Smooth muscle cell of the brain vasculature (primary cell): ENCODE data around the gene KHSRP.
"Not testable (repeated sequence)": the region's sequence is repeated elsewhere in the genome, so short reads cannot be mapped to it uniquely, and the experiment has no call there.

Source experiments
- DNase-seq: peaks from one replicate; pipeline ENCODE4 v3.0.0-alpha.2; 2012; ENCODE audit warnings: low read depth, low spot score

Gene KHSRP

DNA sequence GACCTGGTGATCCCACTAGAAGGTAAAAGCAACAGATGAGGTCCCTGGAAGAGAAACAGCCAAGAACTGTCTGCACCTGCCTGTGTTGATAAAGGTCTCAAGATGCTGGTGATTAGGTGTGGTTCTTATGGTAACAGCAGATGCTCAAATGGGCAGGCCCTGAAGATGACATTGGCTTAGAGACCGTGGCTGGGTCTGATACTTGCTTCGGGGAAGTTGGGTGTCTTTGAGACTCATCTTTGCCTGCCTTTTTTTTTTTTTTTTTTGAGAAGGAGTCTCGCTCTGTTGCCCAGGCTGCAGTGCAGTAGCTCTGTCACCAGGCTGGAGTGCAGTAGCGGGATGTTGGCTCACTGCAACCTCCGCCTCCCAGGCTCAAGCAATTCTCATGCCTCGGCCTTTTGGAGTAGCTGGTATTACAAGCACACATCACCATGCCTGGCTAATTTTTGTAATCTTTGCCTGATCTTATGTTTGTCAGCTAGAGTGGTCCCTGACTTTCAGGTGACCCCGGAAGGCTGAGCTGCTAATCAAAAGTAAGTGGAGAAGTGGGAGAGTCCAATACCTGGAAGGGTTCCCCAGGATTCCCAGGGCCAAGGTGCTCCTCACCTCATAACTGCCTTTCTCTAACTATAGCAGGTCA is 27.1 kb upstream of the KHSRP start:
- no peak for DNase-seq

DNA sequence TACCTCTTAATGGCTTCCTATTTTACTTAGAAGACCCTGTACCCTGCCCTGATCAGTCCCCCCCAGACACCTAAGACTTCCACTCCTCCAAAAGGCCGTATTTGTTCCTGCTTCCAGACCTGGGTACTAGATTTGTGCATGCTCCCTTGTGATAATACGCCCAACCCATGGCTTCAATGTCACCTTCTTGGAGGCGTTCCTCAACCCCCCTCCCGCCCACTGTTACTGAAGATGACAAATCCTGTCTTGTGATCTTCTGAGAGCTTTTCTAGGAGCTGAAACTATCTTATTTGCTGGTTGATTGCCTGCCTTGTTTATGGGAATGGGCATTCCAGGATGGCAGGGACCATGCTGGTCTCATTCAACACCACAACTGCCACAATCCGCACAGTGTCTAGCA is 25.6 kb upstream of the KHSRP start:
- no peak for DNase-seq

DNA sequence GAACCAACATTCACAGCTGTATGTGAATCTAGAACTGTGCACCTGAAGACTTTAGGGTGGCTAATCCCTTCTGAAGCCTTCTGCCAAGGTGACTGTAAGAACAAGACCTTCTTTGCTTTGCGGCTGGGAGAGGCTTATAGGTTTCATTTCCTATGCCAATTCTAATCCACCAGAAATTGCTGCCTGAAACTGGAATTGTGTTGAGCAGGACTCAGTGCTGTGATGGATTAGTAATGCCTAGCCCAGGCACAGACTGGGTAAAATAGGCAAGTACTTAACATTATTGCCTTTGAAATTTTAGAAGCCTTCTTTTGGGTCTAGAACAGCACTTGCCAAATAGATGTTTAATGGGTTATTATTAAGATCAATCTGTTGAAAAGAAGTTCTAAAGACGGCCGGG is 23.4 kb upstream of the KHSRP start:
- no peak for DNase-seq

DNA sequence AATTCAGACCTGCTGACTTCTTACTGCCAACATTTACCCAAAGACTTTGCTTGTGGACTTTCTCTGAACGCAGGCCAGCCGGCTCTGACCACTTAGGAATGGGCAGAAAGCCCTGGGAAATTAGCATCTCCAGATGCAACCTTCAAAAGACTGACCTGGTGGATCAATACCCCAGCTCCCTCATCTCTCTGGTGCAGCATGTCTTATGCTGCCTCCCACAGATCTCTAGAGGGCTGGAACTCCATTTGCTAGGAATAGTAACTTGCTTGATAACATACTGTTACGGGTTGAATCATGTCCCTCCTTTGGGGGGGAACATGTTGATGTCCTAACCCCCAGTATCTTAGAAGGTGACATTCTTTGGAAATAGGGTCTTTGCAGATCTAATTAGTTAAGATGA is 21.8 kb upstream of the KHSRP start:
- DNase-seq, result no peak

DNA sequence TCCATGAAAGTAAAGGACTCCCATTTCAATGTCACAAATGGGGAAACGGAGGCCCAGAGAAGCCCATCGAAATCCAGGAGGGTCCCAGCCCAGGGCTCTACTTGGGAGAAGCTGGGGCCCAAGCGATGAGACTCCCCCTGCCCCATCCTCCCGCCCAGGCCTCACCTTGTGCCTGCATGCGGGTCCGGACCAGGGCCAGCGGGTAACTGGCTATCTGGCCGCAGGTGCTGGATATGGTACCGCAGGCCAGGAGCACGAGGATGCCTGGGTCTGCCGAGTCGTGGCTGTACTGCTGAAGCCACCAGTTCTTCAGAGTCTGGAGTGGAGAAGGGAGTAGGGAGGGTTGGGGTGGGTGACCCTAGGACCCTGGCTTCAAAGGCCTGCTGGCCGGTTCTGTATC is 19.4 kb upstream of the KHSRP start:
- DNase-seq, result no peak

DNA sequence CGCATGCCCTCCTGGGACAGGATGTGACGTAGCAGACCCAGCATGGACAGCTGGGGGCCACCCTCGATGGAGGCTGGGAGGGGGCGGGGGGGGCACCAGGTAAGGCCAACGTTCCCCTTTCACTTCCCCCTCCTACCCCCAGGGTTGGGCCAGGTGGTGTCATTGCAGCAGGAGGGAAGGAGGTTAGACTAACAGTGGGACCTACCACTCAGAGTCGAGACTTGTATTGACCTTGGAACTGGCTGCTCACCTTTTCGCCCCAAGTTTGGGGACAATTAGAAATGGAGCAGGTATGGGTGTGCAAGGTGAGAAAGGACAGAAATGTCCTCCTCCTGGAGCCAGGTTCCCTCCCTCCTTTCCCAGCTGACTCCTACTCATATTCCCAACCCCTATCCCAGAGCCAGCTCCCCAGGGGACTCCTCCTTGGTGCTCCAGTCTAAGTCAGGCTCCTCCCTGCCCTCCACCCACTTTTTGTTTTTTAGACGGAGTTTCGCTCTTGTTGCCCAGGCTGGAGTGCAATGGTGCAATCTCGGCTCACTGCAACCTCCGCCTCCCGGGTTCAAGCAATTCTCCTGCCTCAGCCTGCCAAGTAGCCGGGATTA is 17.6 kb upstream of the KHSRP start:
- DNase-seq, result no peak

DNA sequence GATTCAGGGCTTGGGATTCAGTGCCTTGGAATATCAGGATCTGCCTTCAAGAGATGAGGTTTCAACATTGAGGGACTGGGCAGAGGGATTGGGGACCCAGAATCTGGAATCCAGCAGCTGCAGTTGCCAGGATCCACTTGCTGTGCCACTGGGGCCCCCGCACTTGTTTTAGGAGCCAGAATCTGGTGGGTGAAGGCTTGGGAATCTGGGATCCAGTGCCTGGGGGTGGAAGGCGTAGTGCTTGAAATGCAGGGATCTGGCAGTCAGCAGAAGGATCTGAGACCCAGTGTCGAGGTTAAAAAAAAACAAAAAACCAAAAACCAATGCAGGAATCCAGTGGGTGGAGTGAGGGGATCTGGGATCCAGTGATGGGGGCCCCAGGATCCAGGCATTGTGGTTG is 16.3 kb upstream of the KHSRP start:
- DNase-seq, result no peak

DNA sequence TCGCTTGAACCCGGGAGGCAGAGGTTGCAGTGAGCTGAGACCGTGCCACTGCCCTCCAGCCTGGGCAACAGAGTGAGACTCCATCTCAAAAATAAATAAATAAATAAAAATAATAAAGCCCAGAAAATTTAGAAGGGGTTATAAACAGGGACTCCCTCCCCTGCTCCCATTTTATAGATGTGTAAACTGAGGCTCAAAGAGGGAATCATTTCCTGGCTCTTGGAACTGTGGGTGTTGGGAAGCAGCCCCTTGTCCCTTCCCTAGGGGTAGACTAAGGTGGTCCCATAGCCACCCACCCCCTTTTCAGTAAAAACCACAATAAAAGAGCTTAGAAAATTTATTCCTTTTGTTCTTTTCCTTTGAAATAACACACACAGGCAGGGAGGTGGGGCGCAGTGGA is 15.1 kb upstream of the KHSRP start:
- no peak for DNase-seq

DNA sequence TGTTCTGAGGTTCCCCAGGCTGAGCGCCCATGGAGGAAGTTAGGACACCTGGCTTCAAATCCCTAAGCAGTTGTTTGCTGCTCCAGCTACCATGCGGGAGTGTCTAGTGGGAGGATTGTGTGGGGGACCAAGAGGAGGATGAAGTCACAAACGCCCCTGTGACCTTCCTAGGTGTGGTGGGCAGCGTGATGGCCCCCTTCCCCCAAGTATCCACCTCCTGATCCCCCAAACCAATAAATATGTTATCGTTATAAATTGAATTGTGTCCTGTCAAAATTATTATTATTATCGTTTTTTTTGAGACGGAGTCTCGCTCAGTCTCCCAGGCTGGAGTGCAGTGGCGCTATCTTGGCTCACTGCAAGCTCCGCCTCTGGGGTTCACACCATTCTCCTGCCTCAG is 9.1 kb upstream of the KHSRP start, which contains the start of gene SLC25A41:
Gene SLC25A41, minus strand, starts transcription at position 101 of the 400 bp plus-strand sequence. Its CDS starts 70 bp downstream, at position 31.
- no peak for DNase-seq

DNA sequence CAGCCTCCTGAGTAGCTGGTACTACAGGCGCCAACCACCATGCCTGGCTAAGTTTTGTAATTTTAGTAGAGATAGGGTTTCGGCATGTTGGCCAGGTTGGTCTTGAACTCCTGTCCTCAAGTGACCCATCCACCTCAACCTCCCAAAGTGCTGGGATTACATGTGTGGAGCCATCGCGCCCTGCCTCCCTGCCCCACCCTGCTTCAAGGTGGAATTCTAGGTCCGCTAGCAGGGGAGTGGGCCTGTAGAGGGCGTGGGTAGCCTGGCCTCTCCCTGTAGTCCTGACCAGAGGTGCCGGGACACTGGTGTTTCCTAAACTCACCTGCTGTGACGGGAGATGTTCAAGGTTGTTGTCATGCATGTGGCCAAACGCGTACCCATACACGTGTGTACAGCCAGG is 8.6 kb upstream of the KHSRP start:
- DNase-seq, result no peak

DNA sequence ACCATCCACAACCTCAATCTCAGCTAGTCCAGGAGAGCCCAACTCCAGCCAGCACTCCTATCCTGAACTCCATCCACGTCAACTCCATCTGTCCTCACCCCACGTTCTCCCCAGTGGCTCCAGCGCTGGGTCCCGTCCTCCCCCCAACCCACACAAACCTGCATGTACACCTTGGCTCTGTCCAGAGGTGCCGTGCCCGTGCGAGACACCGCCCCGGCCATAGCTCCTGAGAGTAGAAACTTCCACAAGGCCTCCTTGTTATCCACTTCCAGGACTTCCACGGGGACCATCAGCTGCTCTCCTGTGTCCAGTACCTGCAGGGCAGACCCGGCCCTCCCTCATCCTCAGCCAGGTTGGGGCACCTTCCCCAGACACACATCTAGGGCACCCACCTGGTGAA is 7.3 kb upstream of the KHSRP start:
- DNase-seq, result no peak

DNA sequence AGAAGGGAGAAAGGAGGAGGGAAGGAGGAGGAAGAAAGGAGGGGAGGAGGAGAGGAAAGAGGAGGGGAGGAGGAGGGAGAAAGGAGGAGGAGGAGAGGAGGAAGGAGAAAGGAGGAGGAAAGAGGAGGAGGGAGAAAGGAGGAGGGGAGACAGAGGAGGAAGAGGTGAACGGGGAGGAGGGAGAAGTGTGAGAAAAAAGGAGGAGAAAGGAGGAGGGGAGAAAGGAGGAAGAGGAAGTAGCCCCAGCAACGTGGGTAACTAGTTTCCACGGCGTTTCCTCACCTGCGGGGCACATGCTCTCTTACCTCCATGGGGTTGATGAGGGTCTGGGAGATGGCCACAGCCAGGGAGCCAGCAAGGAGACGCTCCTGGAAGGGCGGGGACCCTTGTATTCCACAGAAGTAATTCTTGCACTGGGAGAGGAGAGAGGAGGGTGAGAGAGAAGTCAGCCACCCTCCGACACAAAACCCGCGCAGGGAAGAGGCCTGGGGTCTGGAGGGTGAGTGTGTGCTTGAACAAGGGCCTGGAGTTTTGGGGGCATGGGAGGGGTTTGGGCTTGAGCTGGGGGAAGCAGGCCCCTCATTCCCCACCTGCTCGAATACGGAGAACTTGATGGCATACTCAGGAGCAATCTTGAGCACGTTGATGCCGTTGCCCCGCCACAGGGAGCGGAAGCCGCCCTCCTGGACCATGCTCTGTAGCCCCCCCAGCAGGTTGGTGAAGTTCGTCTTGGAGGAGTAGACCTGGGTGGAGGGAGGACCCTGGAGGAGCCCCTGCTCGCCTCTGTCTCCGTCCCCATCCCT is 5.0 kb upstream of the KHSRP start:
- no peak for DNase-seq

DNA sequence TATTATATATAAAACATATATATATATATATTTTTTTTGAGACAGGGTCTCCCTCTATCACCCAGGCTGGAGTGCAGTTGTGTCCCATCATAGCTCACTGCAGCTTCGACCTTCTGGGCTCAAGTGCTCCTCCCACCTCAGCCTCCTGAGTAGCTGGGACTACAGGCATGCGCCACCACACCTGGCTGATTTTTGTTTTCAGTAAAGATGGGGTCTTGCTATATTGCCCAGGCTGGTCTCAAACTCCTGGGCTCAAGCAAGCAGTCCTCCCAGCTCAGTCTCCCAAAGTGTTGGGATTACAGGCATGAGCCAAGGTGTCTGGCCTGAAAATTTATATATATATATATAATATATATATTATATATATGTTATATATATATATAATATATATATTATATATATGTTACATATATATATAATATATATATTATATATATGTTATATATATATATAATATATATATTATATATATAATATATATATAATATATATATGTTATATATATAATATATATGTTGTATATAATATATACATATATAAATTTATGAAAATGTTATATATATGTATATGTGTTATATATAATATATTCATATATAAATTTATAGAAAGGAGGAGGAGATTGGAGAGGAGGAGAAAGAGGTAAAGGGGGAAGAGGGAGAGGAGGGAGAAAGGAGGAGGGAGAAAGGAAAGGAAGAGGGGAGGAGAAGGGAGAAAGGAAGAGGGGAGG is 4.2 kb upstream of the KHSRP start:
- DNase-seq, result not testable (repeated sequence)

DNA sequence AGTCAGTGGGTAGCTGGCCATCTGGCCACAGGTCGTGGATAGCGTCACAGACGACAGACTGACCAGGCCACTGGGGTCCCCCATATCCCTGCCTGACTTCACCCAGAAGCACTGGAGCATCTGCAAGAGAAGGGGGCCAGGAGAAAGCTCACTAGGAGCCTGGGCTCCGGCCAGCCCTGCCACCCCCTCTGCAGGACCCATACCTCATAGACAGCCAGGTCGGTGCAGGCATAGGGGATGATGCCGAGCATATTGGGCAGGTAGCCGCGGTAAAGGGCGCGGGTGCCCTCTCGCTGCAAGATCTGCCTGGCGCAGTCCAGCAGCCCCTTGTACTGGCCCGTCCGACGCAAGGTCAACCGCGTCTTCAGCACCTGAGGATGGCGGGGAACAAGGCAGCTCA is 2.5 kb upstream of the KHSRP start:
- no peak for DNase-seq

DNA sequence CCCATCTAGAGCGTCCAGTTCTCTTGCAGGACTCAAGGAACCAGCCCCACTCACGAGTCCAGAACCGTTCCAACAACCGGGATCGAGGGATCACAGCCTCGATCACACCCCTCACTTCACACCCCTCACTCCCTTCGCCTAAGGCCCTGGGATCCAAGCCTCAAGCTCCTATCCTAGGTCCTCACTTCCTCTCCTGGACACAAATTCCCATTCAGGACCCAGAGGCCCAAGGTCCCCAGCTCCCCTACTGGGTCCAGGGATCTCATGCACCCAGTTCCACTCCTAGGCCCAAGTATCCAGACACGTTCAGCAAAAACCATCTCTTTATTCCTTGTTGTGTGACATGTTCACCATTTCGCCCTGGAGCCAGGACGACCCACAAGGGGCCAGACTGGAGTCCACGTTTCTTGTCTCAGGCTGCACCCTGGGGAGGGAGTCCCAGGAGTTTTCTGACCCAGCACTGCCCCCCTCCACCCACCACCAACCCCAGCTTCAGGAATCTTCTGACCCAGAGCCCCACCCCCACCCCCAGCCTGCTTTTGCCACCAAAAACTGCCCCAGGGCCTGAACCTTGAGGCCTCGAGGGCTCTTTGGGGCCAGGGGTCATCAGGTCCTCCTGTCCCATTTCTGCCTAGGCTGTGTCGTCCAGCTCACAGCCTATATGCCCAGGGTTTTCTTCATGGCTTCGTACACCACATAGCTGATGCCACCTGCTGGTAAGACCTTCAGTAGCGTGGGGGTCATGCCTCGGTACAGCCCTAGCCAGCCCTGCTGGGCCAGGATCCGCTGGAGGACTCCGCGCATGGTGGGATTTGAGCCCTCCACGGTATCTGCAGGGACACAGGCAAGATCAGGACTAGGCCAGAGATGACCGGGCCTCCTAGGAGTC is 1.4 kb upstream of the KHSRP start:
- no peak for DNase-seq

DNA sequence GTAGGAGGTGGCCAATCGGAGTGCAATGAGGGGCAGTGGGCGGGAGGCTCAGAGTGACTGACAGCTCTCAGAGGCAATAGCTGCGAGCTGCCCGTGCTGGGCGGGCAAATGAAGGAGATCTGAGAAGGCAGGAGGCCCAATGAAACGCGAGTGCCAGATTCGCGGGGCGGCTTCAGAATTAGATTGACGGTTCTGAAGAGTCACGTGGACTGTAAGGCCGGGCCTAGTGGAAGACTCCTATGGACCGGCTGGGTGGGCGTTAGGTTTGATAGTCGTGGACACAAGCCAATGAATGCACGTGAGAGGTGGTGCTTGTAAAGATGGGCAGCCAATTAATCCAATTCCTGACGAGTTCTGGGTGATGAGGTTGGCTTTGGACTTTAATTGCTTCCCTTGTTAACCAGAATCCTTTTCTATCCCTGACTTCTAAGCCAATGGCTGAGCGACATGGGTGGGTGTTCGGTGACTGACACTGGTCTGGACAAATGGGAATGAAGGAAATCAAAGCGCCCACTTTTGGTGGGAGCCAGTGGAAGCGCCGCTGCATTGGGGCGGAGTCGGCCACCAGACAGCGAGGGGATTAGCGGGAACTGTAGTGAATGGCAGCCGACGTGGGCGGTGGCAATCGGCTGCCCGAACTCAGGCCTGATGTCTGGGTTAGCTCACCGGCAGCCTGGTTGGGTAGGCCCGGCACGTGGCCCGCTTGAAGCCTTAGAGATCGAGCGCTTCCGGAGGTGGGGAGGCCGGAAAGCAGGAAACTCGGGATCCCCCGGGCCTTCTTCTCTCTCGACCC is 524 bp upstream of the KHSRP start:
- DNase-seq, result peak; percentile 100

DNA sequence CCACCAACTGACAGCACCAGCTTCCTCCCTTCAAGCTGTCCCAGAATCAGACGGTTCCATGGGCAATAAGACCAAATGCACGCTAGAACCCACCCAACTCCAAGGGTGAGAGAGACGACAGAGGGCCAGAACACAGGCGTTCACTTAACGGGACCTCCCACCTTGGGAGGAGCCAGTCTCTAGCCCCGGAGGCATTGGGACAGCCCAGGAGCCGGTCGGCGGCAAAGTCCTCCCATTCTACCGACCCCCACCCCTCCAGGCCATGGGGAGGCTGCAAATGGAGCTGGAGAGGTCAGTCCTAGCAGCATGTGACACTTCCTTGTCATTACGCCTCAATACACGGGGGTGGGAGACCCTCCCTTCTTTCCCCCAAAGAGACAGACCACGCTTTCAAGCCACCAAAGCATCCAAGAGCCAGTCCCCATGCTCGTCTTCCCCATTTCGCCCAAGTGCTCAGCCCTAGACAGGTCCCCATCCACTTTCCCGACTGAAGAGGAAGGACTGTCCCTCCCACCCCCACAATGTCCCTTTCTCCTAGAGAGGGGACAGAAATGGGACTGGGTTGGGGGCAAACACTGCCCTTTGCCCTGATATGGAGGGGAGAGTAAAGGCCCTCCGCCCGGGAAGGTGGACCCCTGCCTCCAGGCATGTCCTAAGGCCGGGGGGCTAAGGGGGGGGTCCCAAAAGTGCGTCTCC is 964 bp downstream of the KHSRP start:
- peak; percentile 24 for DNase-seq

DNA sequence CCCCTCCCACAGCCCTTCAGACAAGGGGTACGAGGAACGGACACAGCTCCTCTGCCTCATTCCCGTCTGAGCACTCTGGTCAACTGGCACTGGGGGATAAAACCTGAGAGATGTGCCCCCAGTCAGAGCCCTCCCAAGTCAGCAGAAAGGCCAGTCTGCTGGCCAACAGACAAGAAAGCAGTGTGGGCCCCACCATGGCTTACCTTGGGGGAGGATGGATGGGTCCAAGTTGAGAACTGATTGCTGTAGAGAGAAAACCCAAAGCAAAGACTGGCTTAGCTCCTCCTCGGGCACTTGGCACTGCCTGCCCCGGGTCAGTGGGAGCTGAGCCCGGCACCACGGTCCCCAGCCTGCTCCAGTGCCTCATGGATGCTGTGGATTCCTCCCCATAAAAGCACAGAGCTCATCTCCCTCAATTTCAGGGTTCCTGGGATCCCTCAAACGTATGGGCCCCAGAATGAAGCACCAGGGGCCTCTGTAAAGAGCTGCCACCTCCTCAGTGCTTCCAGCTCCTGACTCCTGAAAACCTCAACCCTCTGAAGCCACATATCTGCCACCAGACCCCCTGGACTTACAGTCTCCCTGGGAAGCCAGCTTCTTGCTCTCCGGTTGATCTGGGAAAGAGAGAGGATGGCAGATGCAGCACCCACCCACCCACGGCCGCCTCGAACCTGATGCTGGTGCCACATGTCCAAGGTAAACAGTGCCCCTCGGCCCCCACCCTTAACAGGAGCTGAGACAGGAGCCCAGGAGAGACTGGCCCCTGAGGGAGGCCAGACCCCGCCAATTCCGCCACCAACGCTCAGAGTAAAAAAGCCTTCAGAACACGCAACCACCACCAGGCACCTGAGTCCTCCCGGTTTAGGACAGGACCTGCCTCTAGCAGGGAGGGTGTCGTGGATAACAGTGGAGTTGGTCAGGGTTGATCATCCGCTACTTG is 3.3 kb downstream of the KHSRP start:
- DNase-seq, result no peak

DNA sequence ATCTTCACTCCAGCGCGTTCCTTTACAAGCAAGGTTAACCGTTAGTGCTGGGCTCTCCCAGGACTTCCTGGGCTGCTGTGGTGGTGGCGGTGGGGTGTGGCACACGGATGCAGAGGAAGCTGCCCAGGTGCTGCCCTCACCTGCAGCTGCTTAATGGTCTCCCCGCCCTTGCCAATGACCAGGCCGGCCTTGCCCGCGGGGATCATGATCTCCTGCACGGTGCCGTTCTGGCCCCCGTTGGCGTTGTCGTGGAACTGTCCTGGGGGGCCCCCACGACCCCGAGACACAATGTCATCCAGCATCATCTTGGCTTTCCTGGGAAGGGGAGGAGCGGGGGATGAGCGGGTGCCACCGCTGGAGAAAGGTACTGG is 6.1 kb downstream of the KHSRP start:
- DNase-seq, result no peak
